Measurements from ENCODE around the gene RBM22. TPM values are rescaled to one million over a fixed set of nuclear protein-coding genes. Genes with fewer than 3 reads are reported as not detected.

Gene RBM22
- total and polyA plus RNA-seq, 10 of the 15 experiments (the other 5 are each of a cell fraction or from before 2014, with no cell fraction given) = 26.3 to 66.4 (median 43.0) TPM

DNA sequence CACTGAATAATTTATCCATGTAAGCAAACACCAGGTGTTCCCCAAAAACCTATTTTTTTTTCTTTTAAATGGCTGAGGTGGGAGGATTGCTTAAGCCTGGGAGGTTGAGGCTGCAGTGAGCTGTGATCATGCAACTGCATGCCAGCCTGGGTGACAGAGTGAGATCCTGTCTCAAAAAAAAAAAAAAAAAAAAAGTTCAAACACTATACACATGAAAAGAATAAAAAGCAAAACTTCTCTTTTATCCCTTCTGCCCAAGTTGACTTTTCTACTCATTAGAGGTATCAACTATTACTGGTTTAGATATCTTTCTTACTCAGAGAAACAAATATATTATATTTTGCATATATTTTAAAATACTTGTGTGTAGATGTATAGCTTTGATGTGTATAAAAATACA lies 40.1 kb upstream of the RBM22 start:
- CTCF ChIA-PET = interaction anchor here (0.6 to 1.5 kb wide), 2 partner anchors 9 to 41 kb away, joined by 3 to 4 read pairs; no protein-coding TSS in a partner anchor
- intact Hi-C loops (cut with micrococcal nuclease; ENCODE audit: unreplicated experiment) (loop anchor here (1.0 kb wide), 1 partner anchor 16 kb away; no protein-coding TSS in a partner anchor), in situ Hi-C loops (cut with MboI) (no loop called here)
- peaks cover 6% of the 10 kb centered on the region for H3K9me3 ChIP-seq (replicated peaks; ENCODE audit: control insufficient read depth, insufficient read depth, low read length)
- ATAC-seq (no peak), FAIRE-seq (no peak), DNase-seq (ENCODE audit: low read depth, low spot score) (no peak)
- H3K9ac ChIP-seq (ENCODE audit: control insufficient read depth, insufficient read depth, low read length) = no peak overlapping the region
- RAD21 ChIA-PET (ENCODE audit: unreplicated experiment) = no interaction called here
- SMC1A ChIA-PET (ENCODE audit: uncharacterized antibody, unreplicated experiment) = interaction anchor here (0.9 to 1.8 kb wide), 3 partner anchors 9 to 11 kb away, joined by 3 to 7 read pairs (median 6); no protein-coding TSS in a partner anchor
- peaks cover 2 to 15% of the 10 kb centered on the region in 2 experiments; a peak in 2 of 4 replicates for H3K36me3 ChIP-seq (ENCODE audit: control insufficient read depth in 2 of 2, insufficient read depth in 2 of 2, low read length in 1 of 2)
- POLR2A ChIA-PET = interaction anchor here (0.6 to 0.7 kb wide), 3 partner anchors 74 to 412 kb away, joined by 3 to 5 read pairs (median 4); no protein-coding TSS in a partner anchor
- H3K27me3 ChIP-seq (replicated peaks in 1 of 2; ENCODE audit: control insufficient read depth in 2 of 2, insufficient read depth in 2 of 2, low read length in 1 of 2) = no peaks in the 10 kb centered on the region
- no peaks in the 10 kb centered on the region for H4K20me1 ChIP-seq (ENCODE audit: control insufficient read depth, insufficient read depth)
- H3K27ac ChIP-seq (ENCODE audit: control insufficient read depth, insufficient read depth) = no peak overlapping the region
- no peak for TF ChIP-seq POLR2A (IDR thresholded peaks at IDR 0.05; ENCODE audit: low read depth, low read length)
- TF ChIP-seq, protein P1, sequence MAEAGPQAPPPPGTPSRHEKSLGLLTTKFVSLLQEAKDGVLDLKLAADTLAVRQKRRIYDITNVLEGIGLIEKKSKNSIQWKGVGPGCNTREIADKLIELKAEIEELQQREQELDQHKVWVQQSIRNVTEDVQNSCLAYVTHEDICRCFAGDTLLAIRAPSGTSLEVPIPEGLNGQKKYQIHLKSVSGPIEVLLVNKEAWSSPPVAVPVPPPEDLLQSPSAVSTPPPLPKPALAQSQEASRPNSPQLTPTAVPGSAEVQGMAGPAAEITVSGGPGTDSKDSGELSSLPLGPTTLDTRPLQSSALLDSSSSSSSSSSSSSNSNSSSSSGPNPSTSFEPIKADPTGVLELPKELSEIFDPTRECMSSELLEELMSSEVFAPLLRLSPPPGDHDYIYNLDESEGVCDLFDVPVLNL (IDR thresholded peaks at IDR 0.05; ENCODE audit: low read depth, low read length) = no peak
- no peak for TF ChIP-seq EZH2 (IDR thresholded peaks at IDR 0.05; ENCODE audit: borderline replicate concordance, control insufficient read depth, low read depth, low read length)
- no peak for TF ChIP-seq CEBPB (IDR thresholded peaks at IDR 0.05; ENCODE audit: borderline replicate concordance in 1 of 2, low read depth in 2 of 2, low read length in 2 of 2)
- TF ChIP-seq IKZF2 (IDR thresholded peaks at IDR 0.05) = no peak
- TF ChIP-seq ZNF207 (IDR thresholded peaks at IDR 0.05; ENCODE audit: borderline replicate concordance) = no peak
- TF ChIP-seq SREBF1 (IDR thresholded peaks at IDR 0.05; ENCODE audit: low read length) = no peak
- no peak for TF ChIP-seq CBFB (IDR thresholded peaks at IDR 0.05; ENCODE audit: low read depth)
- H3K4me2 ChIP-seq (ENCODE audit: control insufficient read depth, insufficient read depth) = no peak overlapping the region
- no TSS peak for BruUV-seq (replicated peaks)
- H3K79me2 ChIP-seq (ENCODE audit: control insufficient read depth, insufficient read depth, low read length) = peaks cover 20% of the 10 kb centered on the region
- no peaks in the 10 kb centered on the region for H3K4me1 ChIP-seq (ENCODE audit: control insufficient read depth, insufficient read depth, low read length)
- no peak overlapping the region for H2AFZ ChIP-seq (ENCODE audit: control insufficient read depth, low read depth, low read length)
- H3K4me3 ChIP-seq = no peak overlapping the region
